NCI-H748 treated with DMSO at 0.1 percent for 48 hours (cell line): ENCODE data around the gene VILL.
"Not testable (repeated sequence)": the region's sequence is repeated elsewhere in the genome, so short reads cannot be mapped to it uniquely, and the experiment has no call there.

Experiments
- DNase-seq: peaks from one replicate; lab custom pipeline; 2025; lab: John Stamatoyannopoulos, UW

VILL gene

DNA sequence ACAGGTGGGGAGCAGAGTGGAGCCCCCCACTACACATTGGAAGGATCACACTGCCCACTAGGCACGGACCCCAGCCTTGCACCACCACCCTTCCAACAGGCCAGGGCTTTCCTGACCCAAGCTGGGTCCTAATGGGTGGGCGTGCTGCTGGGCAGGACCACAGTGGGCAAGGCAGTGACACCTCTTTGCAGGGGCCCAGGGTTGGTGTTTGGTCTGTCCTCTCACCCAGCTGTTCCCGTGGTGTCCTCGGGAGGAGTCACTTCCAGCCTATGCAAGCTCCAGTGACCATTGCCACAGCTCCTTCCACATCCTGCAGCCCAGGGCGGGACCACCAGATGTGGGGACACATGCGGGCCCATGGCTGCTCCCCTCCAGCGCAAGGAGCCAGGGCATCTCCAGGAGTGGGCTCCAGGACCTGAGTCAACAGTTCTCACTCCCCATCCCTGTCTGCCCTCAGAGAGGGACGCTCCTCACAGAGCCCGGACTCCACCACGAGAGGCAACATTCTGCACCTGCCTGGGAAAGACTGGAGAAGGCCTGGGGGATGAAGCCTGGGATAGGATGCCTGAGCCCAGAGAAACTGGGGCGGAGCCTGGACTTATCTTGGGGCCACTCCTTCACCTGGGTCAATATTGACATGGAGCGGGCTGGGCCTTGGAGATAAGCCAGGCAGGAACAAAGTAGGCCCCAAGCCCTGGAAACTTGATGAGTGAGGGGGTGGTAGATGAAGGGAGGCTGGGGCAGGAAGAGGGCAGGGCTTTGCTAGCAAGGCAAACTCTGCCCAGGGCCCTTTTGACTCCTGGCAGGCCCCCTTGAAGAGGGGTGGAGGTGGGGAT lies 3.9 kb upstream of the VILL start:
- no peak for DNase-seq

DNA sequence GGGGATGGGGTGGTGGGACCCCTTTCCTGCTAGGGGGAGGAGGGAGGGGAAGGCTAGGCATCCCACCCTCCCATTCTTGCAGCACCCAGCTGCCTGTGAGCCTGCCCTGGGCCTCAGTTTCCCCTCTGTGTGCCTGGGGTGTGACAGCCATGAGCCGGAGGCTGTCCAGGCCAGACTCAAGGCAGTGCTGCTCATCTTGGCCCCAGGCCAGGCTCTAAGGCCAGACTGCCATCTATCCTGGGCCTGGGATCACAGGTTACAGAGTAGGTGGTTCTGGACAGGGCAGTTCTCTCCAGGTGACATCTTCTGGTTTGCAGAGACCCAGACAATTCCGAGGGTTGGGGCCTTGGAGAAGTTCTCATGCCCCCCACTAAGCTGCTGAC lies 3.3 kb upstream of the VILL start:
- DNase-seq: no peak

DNA sequence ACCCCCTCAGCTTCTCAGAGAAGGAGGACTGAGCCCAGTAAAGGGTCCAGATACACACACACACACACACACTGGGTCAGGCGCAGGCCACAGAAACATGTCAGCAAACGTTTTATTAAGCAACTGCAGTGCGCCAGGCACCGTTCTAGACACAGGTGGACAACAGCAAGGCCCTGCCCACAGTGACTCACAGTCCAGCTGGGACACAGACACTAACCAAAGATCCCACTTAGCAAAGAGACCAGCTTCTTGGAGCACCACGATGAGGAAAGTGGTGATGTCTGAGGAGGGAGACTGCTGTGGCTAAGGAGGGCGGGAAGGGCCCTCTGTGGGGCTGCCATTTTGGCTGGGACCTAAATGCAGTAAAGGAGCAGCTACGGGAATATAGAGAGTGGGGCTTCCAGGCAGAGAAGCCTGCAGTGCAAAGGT lies 2.8 kb upstream of the VILL start:
- no peak for DNase-seq

DNA sequence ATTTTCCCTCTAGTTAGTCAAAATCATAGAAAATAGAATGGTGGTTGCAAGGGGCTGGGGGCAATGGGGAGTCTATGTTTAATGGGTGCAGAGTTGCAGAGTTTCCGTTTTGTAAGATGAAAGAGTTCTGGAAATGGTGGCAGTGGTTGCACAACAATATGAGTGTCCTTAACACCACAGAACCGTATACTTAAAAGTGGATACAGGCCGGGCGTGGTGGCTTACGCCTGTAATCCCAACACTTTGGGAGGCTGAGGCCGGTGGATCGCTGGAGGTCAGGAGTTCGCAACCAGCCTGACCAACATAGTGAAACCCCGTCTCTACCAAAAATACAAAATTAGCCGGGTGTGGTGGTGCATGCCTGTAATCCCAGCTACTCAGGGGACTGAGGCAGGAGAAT lies 2.2 kb upstream of the VILL start:
- DNase-seq: not testable (repeated sequence)

DNA sequence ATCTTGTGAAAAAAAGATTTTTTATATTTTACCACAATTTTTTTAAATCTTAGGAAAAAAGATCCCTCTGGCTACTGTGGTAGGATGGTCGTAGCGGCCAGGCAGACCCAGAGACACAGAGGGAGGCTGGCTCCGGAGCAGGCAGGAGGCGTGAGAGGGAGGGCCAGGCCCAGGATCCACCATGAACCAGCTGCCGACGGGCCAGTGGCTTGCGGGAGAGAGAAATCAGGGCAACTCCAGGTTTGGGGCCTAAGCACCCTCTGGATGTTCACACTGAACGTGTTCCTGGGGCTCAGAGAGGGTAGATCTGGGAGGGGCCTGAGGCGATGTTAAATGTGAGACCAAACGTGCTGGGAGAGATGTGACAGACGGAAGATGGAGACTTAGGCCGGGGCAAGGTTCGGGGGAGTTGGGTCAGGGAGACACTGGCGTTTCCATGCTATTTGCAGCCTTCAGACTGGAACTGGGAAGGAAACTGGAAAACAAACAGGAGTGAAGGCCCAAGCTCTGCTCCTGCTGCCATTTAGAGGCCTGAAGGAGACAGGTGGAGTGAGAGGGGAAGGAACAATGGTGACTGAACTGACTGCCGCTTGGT lies 1.6 kb upstream of the VILL start:
- no peak for DNase-seq

DNA sequence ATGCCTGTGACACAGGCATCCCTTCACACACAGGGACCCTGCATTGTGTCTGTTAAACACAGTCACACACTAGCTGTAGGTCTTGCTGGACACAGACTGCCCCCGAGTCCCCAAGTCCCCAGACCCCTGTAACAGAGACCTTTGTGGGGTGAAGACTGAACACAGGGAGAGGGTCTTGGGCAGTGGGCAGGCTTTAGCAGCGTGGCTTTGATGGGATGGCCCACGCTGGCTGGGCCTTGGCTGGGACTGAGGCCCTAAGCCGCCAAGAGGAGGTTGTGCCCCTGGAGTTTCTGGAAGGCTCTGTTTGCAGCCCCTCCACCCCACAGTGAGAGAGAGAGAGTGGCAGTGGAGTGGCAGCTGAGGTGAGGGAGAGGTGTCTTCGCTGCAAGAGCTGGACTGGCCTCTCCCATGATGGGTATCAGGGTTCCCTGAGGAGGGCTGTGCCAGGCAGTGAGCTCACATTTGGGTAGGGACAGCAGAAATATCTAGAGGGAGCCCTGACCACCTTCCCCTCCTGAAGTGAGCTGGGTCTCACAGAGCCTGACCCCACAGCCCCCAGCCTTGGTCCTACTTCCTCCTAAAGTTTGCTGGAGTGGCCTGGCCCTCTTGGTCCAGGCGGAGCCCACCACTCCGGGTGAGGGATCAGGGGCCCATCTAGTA lies 635 bp upstream of the VILL start:
- DNase-seq: no peak

DNA sequence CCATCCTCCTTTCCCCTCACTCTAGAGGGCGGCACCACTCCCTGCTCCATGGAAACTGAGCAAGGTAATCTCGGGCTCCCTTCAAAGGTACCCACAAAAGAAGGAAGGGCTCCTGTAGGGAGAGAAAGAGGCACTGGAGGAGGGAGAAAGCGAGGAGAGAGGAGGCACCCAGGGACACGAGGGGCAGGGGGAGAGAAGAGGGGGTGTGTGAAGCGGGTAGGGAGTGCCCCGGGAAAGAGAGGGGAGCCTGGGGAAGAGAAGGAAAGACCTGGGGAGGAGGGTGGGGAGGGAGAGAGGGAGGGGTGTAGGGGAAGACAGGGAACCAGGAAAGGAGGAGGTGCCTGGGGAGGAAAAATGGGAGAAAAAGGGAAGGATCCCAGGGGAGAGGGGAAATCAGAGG lies 523 bp downstream of the VILL start:
- DNase-seq: no peak

DNA sequence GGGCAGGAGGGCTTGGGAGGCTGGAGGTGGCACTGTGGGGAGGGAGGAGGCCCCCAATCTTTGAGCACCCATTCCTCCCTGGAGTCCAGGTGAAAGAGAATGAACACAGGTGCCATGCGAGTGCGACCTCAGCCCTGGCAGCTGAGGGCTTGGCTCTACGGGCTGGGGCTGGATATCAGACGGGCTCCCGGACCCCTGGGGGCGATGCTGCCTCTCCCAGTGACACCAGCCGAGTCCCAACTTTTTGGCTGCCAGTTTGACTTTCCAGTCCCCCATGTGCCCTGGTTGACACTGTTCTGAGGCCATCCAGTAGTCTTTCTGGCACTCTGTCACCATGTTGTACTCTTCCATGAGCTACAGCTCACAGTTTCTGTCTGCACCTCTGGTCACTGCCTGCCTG lies 1.2 kb downstream of the VILL start:
- no peak for DNase-seq

DNA sequence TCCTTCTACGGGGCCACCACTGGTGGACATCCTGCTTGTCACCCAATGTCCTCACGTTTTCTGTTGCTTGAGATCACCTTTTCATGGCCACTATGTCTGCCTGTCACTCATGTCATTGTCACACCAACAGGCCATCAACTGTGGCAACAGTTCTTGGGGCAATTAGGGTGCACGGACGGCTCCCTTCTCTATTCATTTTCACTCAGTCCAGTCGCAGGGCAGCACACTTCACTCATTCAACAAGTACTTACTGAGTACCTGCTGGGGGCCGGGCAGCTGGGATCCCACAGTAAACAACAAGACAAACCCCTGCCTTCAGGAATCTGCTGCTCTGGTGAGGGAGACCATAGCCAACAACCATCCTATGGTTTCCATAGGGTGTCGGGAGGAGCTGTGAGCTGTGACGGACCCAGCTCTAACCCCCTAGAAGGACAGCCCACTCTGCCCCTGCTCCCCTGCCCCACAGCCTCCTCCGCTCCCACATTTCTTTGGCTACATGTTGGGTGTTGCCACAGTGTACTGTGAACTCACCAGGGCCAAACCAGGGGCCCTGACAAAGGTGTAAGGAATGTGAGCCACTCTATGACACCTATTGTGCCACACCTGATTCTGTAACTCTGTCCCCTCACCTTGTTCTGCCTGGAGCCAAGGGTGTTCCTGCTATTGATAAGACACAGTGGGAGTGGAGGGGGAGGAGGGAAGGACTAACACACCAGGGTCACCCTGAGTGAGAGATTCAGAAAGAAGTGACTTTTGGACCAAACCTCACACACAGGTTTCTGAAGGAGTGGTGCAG lies 1.9 kb downstream of the VILL start:
- no peak for DNase-seq

DNA sequence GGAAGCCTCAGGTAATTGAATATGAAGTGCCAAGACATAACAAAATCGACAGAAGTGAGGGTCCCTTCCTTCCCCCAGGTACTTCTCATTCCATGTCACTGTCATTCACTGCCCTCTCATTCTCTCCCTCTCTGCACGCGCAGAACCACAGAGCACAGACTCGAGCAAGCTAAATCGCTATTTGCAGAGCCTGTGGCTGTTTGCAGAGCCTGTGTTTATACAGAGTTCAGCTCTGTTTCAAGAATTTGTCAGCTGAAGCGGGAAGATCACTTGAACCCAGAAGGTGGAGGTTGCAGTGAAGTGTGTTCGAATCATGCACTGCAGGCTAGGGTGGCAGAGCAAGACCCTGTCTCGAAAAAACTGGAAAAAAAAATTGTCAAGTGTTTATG lies 2.5 kb downstream of the VILL start:
- DNase-seq: no peak

DNA sequence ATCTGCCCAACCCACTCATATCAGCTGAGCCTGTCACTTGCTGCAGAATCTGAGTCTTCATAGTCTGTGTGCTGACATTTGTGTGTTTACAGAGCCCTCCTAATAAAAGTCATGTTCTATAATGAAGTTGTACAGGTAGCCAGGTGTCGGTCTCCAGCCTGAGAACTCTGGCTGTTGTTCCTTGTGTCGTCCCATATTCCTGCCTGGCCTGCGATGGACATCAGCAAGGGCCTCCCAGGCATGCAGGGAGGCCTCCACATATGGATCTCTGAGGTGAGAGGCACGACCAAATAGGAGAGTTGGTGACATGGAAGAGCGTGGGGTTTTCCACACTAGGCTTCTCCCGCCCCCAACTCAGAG lies 2.9 kb downstream of the VILL start:
- no peak for DNase-seq

DNA sequence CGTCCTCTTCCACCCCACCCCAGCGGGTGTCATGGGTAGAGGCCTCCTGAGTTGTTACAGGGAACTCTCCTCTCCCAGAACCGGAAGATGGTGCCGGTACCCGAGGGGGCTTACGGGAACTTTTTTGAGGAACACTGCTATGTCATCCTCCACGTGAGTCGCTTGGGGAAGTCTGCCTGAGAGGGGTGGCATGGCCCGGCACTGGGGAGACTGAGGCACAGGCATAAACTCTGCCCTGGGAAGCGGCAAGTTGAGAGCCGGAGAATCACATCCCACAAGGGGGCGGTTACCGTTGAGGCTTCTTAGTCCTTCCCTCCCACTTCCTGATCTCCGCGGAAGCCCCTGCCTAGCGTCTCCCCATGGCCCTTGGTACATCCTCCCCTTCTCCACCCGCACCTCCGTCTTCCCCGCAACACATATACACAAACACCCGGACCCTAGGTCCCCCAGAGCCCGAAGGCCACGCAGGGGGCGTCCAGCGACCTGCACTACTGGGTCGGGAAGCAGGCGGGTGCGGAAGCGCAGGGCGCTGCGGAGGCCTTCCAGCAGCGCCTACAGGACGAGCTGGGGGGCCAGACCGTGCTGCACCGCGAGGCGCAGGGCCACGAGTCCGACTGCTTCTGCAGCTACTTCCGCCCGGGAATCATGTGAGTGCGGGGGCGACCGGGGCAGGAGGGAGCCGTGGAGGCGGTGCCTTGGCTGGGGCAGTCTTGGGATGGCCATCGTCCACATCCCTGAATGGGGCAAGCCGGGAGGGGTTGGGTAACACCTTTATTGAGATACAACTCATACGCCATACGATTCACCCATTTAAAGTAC lies 3.4 kb downstream of the VILL start:
- no peak for DNase-seq

DNA sequence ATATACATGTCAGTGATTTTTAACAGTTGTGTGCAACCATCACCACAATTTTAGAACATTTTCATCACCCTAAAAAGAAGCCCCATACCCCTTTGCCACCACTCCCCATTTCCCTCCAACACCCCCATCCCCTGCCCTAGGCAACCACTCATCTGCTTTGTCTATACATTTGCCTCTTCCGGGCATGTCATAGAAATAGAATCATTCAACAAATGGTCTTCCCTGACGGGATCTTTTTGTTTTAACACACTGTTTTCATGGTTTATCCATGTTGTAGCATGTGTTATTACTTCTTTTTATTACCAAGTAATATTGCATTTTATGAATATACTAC lies 4.0 kb downstream of the VILL start:
- no peak for DNase-seq

DNA sequence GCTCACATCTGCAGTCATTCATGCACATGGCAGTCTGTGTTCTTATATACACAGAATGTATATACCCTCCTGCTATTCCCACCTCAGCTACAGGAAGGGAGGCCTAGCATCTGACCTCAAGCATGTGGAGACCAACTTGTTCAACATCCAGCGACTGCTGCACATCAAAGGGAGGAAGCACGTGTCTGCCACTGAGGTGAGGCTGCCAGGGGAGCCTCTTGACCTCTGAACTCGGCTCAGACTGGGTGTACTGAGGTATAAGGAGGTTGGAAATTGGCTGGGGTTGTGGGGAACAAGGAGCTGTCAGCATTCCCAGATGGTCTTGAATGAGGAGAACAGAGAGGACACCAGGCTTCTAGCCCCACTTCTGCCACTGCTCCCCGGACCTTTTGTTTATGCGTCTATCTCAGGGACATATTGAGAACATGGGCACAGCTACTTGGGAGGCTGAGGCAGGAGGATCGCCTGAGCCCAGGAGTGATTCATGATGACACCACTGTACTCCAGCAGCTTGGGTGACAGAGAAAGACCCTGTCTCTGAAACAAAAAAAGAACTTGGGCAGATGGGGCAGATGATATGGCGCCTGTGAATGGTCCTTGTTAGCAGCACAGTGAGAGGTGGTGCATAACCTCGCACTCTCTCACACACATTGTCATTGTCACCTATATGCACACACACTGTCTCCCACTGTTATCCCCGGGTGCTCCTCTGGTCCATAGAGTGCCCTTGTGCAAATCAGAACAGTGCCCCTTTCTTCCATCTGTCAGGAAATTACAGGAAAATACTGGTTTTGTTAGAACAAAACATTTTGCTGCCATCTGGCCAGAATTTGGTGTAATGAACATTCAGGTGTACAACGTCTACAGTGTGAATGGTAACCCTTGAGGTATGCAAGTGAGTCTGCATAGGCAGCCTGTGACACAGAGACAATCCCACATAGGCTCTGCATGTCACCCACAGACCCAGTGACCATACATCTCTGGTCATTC lies 5.4 kb downstream of the VILL start:
- DNase-seq: no peak

DNA sequence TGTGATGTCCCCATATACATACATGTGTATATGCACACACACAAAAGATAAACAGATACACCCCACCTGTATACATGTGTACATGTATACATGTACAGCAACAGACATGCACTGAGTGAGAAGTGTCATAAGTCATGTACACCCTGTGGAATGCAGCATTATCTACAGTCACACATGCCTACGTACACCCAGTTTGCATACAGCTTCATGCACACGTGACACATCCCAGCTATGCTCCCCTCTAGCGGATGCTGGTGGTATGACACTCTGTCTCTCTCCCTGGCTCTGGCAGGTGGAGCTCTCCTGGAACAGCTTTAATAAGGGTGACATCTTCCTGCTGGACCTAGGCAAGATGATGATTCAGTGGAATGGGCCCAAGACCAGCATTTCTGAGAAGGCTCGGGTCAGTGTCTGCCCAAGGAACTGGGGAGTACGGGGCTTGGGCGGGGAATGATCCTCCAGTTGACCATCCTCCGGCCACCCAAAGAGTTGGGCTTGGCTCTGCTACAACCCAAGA lies 6.3 kb downstream of the VILL start:
- DNase-seq: peak; percentile 33

DNA sequence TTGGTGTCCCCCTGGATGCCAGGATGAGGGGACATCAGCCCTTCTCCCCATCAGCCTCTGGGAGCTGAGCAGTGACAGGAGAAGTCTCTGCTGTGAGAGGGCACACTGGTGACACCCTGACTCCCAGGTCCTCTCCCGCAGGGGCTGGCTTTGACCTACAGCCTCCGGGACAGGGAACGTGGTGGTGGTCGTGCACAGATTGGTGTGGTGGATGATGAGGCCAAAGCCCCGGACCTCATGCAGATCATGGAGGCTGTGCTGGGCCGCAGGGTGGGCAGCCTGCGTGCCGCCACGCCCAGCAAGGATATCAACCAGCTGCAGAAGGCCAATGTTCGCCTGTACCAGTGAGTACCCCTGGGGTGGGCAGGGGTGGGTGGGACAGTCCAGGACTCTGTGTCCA lies 6.8 kb downstream of the VILL start:
- DNase-seq: no peak

DNA sequence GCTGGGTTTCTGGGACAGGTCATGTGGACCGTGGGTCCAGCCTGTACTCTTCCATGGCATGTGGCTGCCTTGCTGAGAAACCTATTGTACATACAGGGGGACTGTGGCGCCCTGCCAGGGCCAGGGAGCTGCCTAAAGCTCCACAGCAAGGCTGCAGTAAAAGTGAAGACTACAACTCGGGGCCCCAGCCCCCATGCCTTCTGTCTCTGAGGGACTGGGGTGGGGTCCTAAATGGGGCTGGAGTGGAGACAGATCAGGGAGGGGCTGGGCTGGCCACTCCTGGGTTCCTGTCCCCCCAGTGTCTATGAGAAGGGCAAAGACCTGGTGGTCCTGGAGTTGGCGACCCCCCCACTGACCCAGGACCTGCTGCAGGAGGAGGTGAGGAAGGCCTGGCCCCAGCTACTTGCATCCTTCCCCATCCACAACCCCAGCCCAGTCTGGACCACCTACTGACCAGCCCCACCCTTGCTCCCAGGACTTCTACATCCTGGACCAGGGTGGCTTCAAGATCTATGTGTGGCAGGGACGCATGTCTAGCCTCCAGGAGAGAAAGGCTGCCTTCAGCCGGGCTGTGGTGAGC lies 7.3 kb downstream of the VILL start:
- DNase-seq: no peak

DNA sequence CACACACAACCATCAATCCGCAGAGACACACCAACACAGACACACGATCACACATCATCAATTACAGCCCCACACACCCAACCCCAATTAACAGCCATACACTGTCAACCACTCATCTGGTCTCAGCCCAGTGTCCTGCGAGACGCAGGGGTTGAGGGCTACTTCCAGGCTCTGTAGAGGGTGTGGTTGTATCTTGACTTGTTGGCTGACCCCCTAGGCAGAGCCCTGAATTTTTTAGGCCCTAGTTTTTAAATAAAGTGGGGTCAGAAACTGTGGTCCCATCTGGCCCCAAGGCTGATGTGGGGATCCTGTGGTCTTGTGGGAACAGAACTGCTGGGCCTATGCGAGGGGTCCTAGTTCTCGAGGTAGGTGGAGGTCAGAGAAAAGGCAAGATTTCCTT lies 9.2 kb downstream of the VILL start:
- DNase-seq: no peak

DNA sequence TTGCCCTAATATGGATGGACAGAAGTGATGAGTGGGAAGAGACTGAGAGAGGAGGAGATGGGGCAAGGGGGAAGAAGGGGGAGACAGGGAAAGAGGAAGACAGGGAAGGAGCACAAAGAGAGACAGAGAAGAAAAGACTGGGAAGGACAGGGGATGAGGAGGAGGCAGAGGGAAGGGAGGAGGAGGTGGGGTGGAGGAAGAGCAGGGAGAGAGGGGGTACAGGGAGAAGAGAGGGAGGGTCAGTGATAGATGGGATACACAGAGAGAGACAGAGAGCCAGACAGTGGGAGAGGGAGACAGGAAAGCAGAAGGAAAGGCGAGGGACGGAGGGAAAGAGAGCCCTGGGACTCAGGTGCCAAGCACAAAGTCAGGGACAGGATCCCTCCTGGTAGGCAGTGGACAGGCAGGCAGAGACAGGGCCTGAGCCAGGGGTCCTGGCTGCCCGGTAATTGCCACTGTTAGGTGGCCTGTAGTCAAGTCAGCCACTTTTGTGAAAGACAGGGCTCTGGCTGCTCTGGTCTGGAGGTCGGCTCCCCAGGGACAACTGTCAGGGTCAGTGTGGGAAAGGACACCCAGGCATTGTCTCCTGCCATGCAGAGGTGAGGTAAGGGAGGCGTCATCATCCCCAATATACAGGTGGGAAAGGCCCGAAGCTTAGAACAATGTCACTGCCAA lies 9.8 kb downstream of the VILL start:
- DNase-seq: no peak
